ENCODE measurements around the gene COG5.
A peak's percentile ranks its signal among the peaks of the same experiment; 100 is the strongest.

COG5 gene

GRCh38 chr7:107505997-107506673 lies 57.6 kb downstream of the COG5 start:
- DNase-seq, result no peak

- no peak for DNase-seq
Observed at GRCh38 chr7:107505362-107505761, 58.4 kb downstream of the COG5 start.

GRCh38 chr7:107503687-107504086 lies 60.0 kb downstream of the COG5 start:
- no peak for DNase-seq

- no peak for DNase-seq
Observed at GRCh38 chr7:107502797-107503196, 60.9 kb downstream of the COG5 start.

- DNase-seq, result no peak
Observed at GRCh38 chr7:107502154-107502553, 61.6 kb downstream of the COG5 start.

GRCh38 chr7:107501593-107501992 lies 62.1 kb downstream of the COG5 start:
- DNase-seq, result peak; percentile 21 to 49

GRCh38 chr7:107499731-107500130 lies 64.0 kb downstream of the COG5 start:
- no peak for DNase-seq

- DNase-seq, result no peak
Observed at GRCh38 chr7:107495516-107495915, 68.2 kb downstream of the COG5 start.

GRCh38 chr7:107494884-107495283 lies 68.8 kb downstream of the COG5 start:
- no peak for DNase-seq

GRCh38 chr7:107494315-107494751 lies 69.4 kb downstream of the COG5 start:
- DNase-seq, result no peak

GRCh38 chr7:107492875-107493274 lies 70.8 kb downstream of the COG5 start:
- no peak for DNase-seq

- DNase-seq, result no peak
Observed at GRCh38 chr7:107486041-107486440, 77.7 kb downstream of the COG5 start.

GRCh38 chr7:107482571-107482970 lies 81.1 kb downstream of the COG5 start:
- DNase-seq, result no peak

GRCh38 chr7:107480932-107481331 lies 82.8 kb downstream of the COG5 start:
- no peak for DNase-seq

GRCh38 chr7:107479303-107479702 lies 84.4 kb downstream of the COG5 start:
- no peak for DNase-seq

GRCh38 chr7:107474104-107474521 lies 89.6 kb downstream of the COG5 start:
- no peak for DNase-seq

GRCh38 chr7:107472116-107472515 lies 91.6 kb downstream of the COG5 start:
- no peak for DNase-seq

GRCh38 chr7:107471292-107472070 lies 92.2 kb downstream of the COG5 start:
- peak in 1 of 2 donors; percentile 13 for DNase-seq

- DNase-seq, result no peak
Observed at GRCh38 chr7:107469929-107470328, 93.8 kb downstream of the COG5 start, which contains the start of gene GPR22. GPR22 (plus strand) TSS chr7:107470057; CDS start chr7:107474061, 4,004 bp downstream.

- no peak for DNase-seq
Observed at GRCh38 chr7:107468824-107469223, 94.9 kb downstream of the COG5 start.

- no peak for DNase-seq
Observed at GRCh38 chr7:107467972-107468371, 95.7 kb downstream of the COG5 start.

GRCh38 chr7:107464666-107465226 lies 99.0 kb downstream of the COG5 start:
- no peak for DNase-seq
